ENCODE data around the gene DSG3.

The DSG3 gene

DNA sequence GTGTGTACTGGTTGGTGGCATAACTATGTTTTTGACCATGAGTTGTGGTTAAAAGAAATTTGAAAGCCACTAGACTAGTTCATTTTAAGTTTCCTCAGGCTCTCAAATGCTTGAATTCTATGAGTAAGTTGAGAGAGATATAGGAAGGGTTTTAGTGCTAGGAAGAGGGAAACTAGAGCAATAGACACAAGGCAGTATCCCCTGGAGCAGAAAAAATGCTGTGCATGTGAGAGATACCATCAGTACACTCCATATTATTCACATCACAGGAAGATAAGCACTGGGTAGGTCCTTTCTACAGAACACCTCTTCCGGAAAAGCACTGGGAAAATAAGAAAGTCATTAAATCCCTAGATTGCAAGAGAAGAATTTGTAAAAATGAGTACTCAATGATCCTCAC lies 19.3 kb upstream of the DSG3 start (continued):
- TF ChIP-seq, protein P1, sequence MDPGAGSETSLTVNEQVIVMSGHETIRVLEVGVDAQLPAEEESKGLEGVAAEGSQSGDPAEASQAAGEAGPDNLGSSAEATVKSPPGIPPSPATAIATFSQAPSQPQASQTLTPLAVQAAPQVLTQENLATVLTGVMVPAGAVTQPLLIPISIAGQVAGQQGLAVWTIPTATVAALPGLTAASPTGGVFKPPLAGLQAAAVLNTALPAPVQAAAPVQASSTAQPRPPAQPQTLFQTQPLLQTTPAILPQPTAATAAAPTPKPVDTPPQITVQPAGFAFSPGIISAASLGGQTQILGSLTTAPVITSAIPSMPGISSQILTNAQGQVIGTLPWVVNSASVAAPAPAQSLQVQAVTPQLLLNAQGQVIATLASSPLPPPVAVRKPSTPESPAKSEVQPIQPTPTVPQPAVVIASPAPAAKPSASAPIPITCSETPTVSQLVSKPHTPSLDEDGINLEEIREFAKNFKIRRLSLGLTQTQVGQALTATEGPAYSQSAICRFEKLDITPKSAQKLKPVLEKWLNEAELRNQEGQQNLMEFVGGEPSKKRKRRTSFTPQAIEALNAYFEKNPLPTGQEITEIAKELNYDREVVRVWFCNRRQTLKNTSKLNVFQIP (CRISPR knock-in tag; IDR thresholded peaks at IDR 0.05; ENCODE audit: borderline replicate concordance, low read depth), result no peak
- no peak for TF ChIP-seq RARB (CRISPR knock-in tag; IDR thresholded peaks at IDR 0.05)
- TF ChIP-seq ZNF70 (CRISPR knock-in tag; IDR thresholded peaks at IDR 0.05), result no peak
- TF ChIP-seq ZNF8 (CRISPR knock-in tag; IDR thresholded peaks at IDR 0.05), result no peak
- TF ChIP-seq TOX (CRISPR knock-in tag; IDR thresholded peaks at IDR 0.05; ENCODE audit: borderline replicate concordance), result no peak
- TF ChIP-seq ISL1 (CRISPR knock-in tag; IDR thresholded peaks at IDR 0.05), result no peak
- no peak for TF ChIP-seq OSR1 (CRISPR knock-in tag; IDR thresholded peaks at IDR 0.05)
- TF ChIP-seq ZFP3 (CRISPR knock-in tag; IDR thresholded peaks at IDR 0.05), result no peak
- no peak for TF ChIP-seq PPARA (CRISPR knock-in tag; IDR thresholded peaks at IDR 0.05; ENCODE audit: borderline replicate concordance)
- no peak for TF ChIP-seq SNAI2 (CRISPR knock-in tag; IDR thresholded peaks at IDR 0.05)
- no peak for TF ChIP-seq ZNF565 (CRISPR knock-in tag; conservative IDR thresholded peaks at IDR 0.05; ENCODE audit: low read depth)
- no peak for TF ChIP-seq ARNTL (CRISPR knock-in tag; IDR thresholded peaks at IDR 0.05; ENCODE audit: borderline replicate concordance, low read depth)
- no peak for TF ChIP-seq ZC3H10 (CRISPR knock-in tag; IDR thresholded peaks at IDR 0.05)

DNA sequence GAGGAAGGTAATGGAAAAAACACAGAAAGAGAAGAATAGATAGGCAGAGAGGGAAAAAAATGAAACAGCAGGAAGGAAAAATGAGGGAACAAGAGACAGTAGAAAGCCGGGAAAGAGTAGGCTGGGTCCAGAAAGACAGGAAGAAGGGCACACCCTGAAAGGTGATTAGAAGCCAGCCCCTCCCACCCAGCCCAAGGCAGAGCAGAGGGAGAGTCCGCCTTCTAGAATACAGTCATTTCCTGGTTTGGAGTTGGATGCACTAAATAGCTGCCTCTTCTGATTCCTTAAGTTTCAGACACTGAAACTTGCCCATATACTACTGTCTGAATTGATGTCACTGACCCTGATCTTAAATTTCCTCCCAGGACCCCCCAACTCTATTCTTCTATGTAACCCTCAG lies 17.9 kb upstream of the DSG3 start:
- ATAC-seq, result no peak

DNA sequence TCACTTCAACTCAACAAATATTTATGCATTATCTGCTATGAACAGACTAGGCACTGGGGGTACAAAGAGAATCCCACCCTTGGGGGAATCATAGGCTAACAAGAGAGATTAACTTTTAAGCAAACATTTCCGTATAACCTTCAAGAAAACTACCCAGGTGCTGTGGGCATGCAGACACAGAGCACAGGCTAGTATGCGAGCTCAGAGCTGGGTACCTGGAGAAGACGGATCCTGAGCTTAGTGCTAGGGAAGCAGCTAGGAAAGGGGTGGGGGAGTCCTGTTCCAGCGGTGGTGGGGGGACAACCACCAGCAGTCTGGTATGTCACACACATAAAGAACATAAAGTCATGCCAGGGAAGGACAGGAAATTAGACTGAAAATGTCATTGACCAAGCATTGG lies 17.5 kb upstream of the DSG3 start:
- TF ChIP-seq OSR1 (CRISPR knock-in tag; IDR thresholded peaks at IDR 0.05), result no peak
- TF ChIP-seq, protein P2, sequence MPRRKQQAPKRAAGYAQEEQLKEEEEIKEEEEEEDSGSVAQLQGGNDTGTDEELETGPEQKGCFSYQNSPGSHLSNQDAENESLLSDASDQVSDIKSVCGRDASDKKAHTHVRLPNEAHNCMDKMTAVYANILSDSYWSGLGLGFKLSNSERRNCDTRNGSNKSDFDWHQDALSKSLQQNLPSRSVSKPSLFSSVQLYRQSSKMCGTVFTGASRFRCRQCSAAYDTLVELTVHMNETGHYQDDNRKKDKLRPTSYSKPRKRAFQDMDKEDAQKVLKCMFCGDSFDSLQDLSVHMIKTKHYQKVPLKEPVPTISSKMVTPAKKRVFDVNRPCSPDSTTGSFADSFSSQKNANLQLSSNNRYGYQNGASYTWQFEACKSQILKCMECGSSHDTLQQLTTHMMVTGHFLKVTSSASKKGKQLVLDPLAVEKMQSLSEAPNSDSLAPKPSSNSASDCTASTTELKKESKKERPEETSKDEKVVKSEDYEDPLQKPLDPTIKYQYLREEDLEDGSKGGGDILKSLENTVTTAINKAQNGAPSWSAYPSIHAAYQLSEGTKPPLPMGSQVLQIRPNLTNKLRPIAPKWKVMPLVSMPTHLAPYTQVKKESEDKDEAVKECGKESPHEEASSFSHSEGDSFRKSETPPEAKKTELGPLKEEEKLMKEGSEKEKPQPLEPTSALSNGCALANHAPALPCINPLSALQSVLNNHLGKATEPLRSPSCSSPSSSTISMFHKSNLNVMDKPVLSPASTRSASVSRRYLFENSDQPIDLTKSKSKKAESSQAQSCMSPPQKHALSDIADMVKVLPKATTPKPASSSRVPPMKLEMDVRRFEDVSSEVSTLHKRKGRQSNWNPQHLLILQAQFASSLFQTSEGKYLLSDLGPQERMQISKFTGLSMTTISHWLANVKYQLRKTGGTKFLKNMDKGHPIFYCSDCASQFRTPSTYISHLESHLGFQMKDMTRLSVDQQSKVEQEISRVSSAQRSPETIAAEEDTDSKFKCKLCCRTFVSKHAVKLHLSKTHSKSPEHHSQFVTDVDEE (CRISPR knock-in tag; IDR thresholded peaks at IDR 0.05), result no peak
- TF ChIP-seq ZC3H10 (CRISPR knock-in tag; IDR thresholded peaks at IDR 0.05), result no peak
- no peak for TF ChIP-seq TOX (CRISPR knock-in tag; IDR thresholded peaks at IDR 0.05; ENCODE audit: borderline replicate concordance)
- no peak for TF ChIP-seq SNAI2 (CRISPR knock-in tag; IDR thresholded peaks at IDR 0.05)
- TF ChIP-seq BACH2 (CRISPR knock-in tag; IDR thresholded peaks at IDR 0.05; ENCODE audit: borderline replicate concordance), result no peak
- no peak for TF ChIP-seq ZNF8 (CRISPR knock-in tag; IDR thresholded peaks at IDR 0.05)
- TF ChIP-seq, protein P3, sequence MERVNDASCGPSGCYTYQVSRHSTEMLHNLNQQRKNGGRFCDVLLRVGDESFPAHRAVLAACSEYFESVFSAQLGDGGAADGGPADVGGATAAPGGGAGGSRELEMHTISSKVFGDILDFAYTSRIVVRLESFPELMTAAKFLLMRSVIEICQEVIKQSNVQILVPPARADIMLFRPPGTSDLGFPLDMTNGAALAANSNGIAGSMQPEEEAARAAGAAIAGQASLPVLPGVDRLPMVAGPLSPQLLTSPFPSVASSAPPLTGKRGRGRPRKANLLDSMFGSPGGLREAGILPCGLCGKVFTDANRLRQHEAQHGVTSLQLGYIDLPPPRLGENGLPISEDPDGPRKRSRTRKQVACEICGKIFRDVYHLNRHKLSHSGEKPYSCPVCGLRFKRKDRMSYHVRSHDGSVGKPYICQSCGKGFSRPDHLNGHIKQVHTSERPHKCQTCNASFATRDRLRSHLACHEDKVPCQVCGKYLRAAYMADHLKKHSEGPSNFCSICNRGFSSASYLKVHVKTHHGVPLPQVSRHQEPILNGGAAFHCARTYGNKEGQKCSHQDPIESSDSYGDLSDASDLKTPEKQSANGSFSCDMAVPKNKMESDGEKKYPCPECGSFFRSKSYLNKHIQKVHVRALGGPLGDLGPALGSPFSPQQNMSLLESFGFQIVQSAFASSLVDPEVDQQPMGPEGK (CRISPR knock-in tag; IDR thresholded peaks at IDR 0.05; ENCODE audit: borderline replicate concordance), result no peak
- TF ChIP-seq ARNTL (CRISPR knock-in tag; IDR thresholded peaks at IDR 0.05; ENCODE audit: borderline replicate concordance, low read depth), result no peak
- no peak for TF ChIP-seq PPARA (CRISPR knock-in tag; IDR thresholded peaks at IDR 0.05; ENCODE audit: borderline replicate concordance)
- TF ChIP-seq ZNF70 (CRISPR knock-in tag; IDR thresholded peaks at IDR 0.05), result no peak
- TF ChIP-seq CSDC2 (CRISPR knock-in tag; IDR thresholded peaks at IDR 0.05), result no peak
- no peak for TF ChIP-seq GLIS3 (CRISPR knock-in tag; IDR thresholded peaks at IDR 0.05)
- TF ChIP-seq, protein P1 (CRISPR knock-in tag; IDR thresholded peaks at IDR 0.05; ENCODE audit: borderline replicate concordance, low read depth), result no peak
- TF ChIP-seq, protein P4, sequence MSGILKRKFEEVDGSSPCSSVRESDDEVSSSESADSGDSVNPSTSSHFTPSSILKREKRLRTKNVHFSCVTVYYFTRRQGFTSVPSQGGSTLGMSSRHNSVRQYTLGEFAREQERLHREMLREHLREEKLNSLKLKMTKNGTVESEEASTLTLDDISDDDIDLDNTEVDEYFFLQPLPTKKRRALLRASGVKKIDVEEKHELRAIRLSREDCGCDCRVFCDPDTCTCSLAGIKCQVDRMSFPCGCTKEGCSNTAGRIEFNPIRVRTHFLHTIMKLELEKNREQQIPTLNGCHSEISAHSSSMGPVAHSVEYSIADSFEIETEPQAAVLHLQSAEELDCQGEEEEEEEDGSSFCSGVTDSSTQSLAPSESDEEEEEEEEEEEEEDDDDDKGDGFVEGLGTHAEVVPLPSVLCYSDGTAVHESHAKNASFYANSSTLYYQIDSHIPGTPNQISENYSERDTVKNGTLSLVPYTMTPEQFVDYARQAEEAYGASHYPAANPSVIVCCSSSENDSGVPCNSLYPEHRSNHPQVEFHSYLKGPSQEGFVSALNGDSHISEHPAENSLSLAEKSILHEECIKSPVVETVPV (CRISPR knock-in tag; IDR thresholded peaks at IDR 0.05), result no peak
- no peak for ATAC-seq

More for the DNA sequence above, 17.9 kb upstream of the DSG3 start:
- TF ChIP-seq ZFP3 (CRISPR knock-in tag; IDR thresholded peaks at IDR 0.05) (no peak), ZNF565 (CRISPR knock-in tag; conservative IDR thresholded peaks at IDR 0.05; ENCODE audit: low read depth) (no peak), ZC3H10 (CRISPR knock-in tag; IDR thresholded peaks at IDR 0.05) (no peak), ZFP30 (CRISPR knock-in tag; IDR thresholded peaks at IDR 0.05) (no peak), ESRRG (CRISPR knock-in tag; IDR thresholded peaks at IDR 0.05) (no peak), SNAI2 (CRISPR knock-in tag; IDR thresholded peaks at IDR 0.05) (no peak), TCF4 (CRISPR knock-in tag; IDR thresholded peaks at IDR 0.05; ENCODE audit: borderline replicate concordance) (no peak), GLIS3 (CRISPR knock-in tag; IDR thresholded peaks at IDR 0.05) (no peak)
- TF ChIP-seq, protein P1 (CRISPR knock-in tag; IDR thresholded peaks at IDR 0.05; ENCODE audit: borderline replicate concordance, low read depth), result no peak
- TF ChIP-seq, protein P3 (CRISPR knock-in tag; IDR thresholded peaks at IDR 0.05; ENCODE audit: borderline replicate concordance), result no peak

Measured in SK-N-SH treated with all-trans-retinoic acid at 6 μM for 48 hours (cell line).